ENCODE measurements around the gene CPT1C.

The CPT1C gene

GRCh38 chr19:49646586-49646985 is 44.3 kb upstream of the CPT1C start:
- H3K4me3 ChIP-seq (ENCODE audit: low read depth, low read length), result no peak overlapping the region
- no peak for TF ChIP-seq CTCF (IDR thresholded peaks at IDR 0.05; ENCODE audit: borderline replicate concordance, insufficient read depth, low read depth, low read length)

GRCh38 chr19:49651029-49651819 is 39.7 kb upstream of the CPT1C start:
- TF ChIP-seq CTCF (IDR thresholded peaks at IDR 0.05; ENCODE audit: borderline replicate concordance, insufficient read depth, low read depth, low read length), result no peak
- no peak overlapping the region for H3K4me3 ChIP-seq (ENCODE audit: low read depth, low read length)

- TF ChIP-seq CTCF (IDR thresholded peaks at IDR 0.05; ENCODE audit: borderline replicate concordance, insufficient read depth, low read depth, low read length), result no peak
- H3K4me3 ChIP-seq (ENCODE audit: low read depth, low read length), result no peak overlapping the region
Observed at GRCh38 chr19:49651820-49652550, 38.9 kb upstream of the CPT1C start.

GRCh38 chr19:49652551-49653465 is 38.1 kb upstream of the CPT1C start:
- TF ChIP-seq CTCF (IDR thresholded peaks at IDR 0.05; ENCODE audit: borderline replicate concordance, insufficient read depth, low read depth, low read length), result no peak
- H3K4me3 ChIP-seq (ENCODE audit: low read depth, low read length), result no peak overlapping the region

GRCh38 chr19:49653466-49653806 is 37.5 kb upstream of the CPT1C start:
- no peak overlapping the region for H3K4me3 ChIP-seq (ENCODE audit: low read depth, low read length)
- TF ChIP-seq CTCF (IDR thresholded peaks at IDR 0.05; ENCODE audit: borderline replicate concordance, insufficient read depth, low read depth, low read length), result no peak

GRCh38 chr19:49654581-49654980 is 36.3 kb upstream of the CPT1C start:
- no peak overlapping the region for H3K4me3 ChIP-seq (ENCODE audit: low read depth, low read length)
- TF ChIP-seq CTCF (IDR thresholded peaks at IDR 0.05; ENCODE audit: borderline replicate concordance, insufficient read depth, low read depth, low read length), result no peak
